Lower lobe of right lung (tissue), 2 donors: ENCODE data around the gene CCDC159. TPM values are rescaled to one million over a fixed set of nuclear protein-coding genes. Genes with fewer than 3 reads are reported as not detected.
A peak's percentile ranks its signal among the peaks of the same experiment; 100 is the strongest.
"Not testable (repeated sequence)": the region's sequence is repeated elsewhere in the genome, so short reads cannot be mapped to it uniquely, and the experiment has no call there.

Source experiments
- ATAC-seq, 2 donors: fragments of 200-7000 bp; cut with Tn5 transposase; one replicate each; pipeline ENCODE4 v1.9.1; 2020 to 2022; ENCODE audit warnings: mild to moderate bottlenecking in 2 of 2, moderate library complexity in 2 of 2
- DNase-seq: peaks from one replicate; pipeline ENCODE4 v3.0.0-alpha.2; 2020
- H3K27ac ChIP-seq: fragments of 200-600 bp; one replicate; pipeline ENCODE4 v1.8.0; 2022
- H3K27me3 ChIP-seq: fragments of 200-600 bp; one replicate; pipeline ENCODE4 v1.8.0; 2022; ENCODE audit warnings: low read depth
- H3K36me3 ChIP-seq: fragments of 200-600 bp; one replicate; pipeline ENCODE4 v1.8.0; 2022; ENCODE audit warnings: mild to moderate bottlenecking
- H3K4me1 ChIP-seq: fragments of 200-600 bp; one replicate; pipeline ENCODE4 v1.8.0; 2022
- H3K4me3 ChIP-seq: fragments of 200-600 bp; one replicate; pipeline ENCODE4 v1.8.0; 2022; ENCODE audit warnings: mild to moderate bottlenecking
- H3K9me3 ChIP-seq: fragments of 200-600 bp; one replicate; pipeline ENCODE4 v1.8.0; 2022
- CTCF ChIP-seq: fragments of 200-600 bp; IDR thresholded peaks from one replicate; pipeline ENCODE4 v1.8.0; 2022; ENCODE audit warnings: antibody characterized with exemption, mild to moderate bottlenecking
- intact Hi-C: fragments of 100-400 bp; cut with DNase I; formaldehyde crosslinking; loops from one replicate; pipeline ENCODE4 v1.11.0; 2022
- total RNA-seq: library from RNA; stranded (reverse); fragmentation: NEBNext Ultra II Directional; extraction: Animal tissue kit (Norgen Biotek cat#: 25700); gene quantifications from one replicate; pipeline ENCODE4 v1.2.1, GENCODE V29; 2021
- donor health status: DM: no; HTN: yes; CAD: no; lungs with severe emphysema.

Gene CCDC159
- total RNA-seq, 1 donor from 2014 or later, result 37.3 TPM

GRCh38 chr19:11325544-11325943 is 20.8 kb upstream of the CCDC159 start:
- no peak for TF ChIP-seq CTCF
- H3K36me3 ChIP-seq, result peaks cover 55% of the 10 kb centered on the region
- no peaks in the 10 kb centered on the region for H3K27me3 ChIP-seq
- H3K9me3 ChIP-seq, result no peaks in the 10 kb centered on the region
- intact Hi-C loops, result no loop called here
- H3K4me1 ChIP-seq, result peaks cover 41% of the 10 kb centered on the region
- ATAC-seq (no peak), DNase-seq (no peak)
- no peak overlapping the region for H3K4me3 ChIP-seq
- no peak overlapping the region for H3K27ac ChIP-seq

DNA sequence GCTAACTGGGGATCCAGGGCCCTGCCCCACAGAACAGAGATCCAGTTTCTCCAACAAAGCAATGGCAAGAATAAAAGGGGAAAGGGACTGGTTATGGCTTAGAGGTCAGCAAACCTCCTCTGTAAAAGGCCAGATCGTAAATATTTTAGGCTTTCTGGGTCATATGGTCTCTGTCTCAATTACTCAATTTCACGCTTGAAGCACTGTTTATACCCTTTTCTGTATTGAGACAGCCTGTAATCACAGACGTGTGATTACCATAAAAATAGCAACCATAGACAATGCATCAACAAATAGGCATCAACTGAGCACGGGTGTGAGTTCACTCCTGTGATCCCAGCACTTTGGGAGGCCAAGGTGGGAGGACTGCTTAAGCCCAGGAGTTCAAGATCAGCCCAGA is 16.2 kb upstream of the CCDC159 start:
- no peak for ATAC-seq
- Histone ChIP-seq H3K4me1 (peaks cover 5% of the 10 kb centered on the region), H3K36me3 (peaks cover 96% of the 10 kb centered on the region), H3K27ac (no peak overlapping the region), H3K4me3 (no peak overlapping the region), H3K27me3 (no peaks in the 10 kb centered on the region), H3K9me3 (no peaks in the 10 kb centered on the region)
- no peak for TF ChIP-seq CTCF
- intact Hi-C loops, result no loop called here
- no peak for DNase-seq

GRCh38 chr19:11331502-11331901 is 14.8 kb upstream of the CCDC159 start:
- Histone ChIP-seq H3K4me1 (no peaks in the 10 kb centered on the region), H3K9me3 (no peaks in the 10 kb centered on the region), H3K36me3 (peaks cover 96% of the 10 kb centered on the region), H3K4me3 (no peak overlapping the region), H3K27me3 (no peaks in the 10 kb centered on the region), H3K27ac (no peak overlapping the region)
- ATAC-seq (peak in 1 of 2 donors; percentile 26), DNase-seq (no peak)
- intact Hi-C loops, result no loop called here
- no peak for TF ChIP-seq CTCF

DNA sequence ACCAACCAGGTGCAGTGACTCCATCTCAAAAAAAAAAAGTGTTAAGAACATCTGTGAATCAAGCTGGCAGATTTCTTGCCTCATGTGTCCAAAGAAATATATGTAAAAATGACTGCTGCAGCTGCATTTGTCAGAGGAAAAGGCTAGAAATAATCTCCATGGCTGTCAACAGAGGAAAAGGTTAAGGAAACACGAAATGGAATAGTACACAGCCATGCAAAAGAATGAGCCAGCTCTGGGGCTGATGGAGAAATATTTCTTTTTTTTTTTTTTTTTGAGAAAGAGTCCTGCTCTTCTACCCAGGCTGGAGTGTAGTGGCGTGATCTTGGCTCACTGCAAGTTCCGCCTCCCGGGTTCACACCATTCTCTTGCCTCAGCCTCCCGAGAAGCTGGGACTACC is 13.5 kb upstream of the CCDC159 start:
- peaks cover under 1% of the 10 kb centered on the region for H3K4me1 ChIP-seq
- peaks cover 88% of the 10 kb centered on the region for H3K36me3 ChIP-seq
- no peaks in the 10 kb centered on the region for H3K27me3 ChIP-seq
- no peaks in the 10 kb centered on the region for H3K9me3 ChIP-seq
- no peak for ATAC-seq
- no peak for TF ChIP-seq CTCF
- intact Hi-C loops, result no loop called here
- H3K4me3 ChIP-seq, result no peak overlapping the region
- DNase-seq, result no peak
- no peak overlapping the region for H3K27ac ChIP-seq

- H3K9me3 ChIP-seq, H3K27ac ChIP-seq, ATAC-seq, H3K27me3 ChIP-seq, DNase-seq, H3K4me3 ChIP-seq, intact Hi-C loops: not testable (repeated sequence)
- Histone ChIP-seq H3K4me1 (peaks cover 11% of the 10 kb centered on the region), H3K36me3 (peaks cover 78% of the 10 kb centered on the region)
These were observed 12.5 kb upstream of the CCDC159 start for GRCh38 chr19:11333838-11334237.

GRCh38 chr19:11335449-11336146 is 10.7 kb upstream of the CCDC159 start:
- H3K27ac ChIP-seq, result no peak overlapping the region
- H3K36me3 ChIP-seq, result peaks cover 62% of the 10 kb centered on the region
- H3K4me3 ChIP-seq, result no peak overlapping the region
- no peaks in the 10 kb centered on the region for H3K9me3 ChIP-seq
- ATAC-seq (no peak), DNase-seq (no peak)
- no peak for TF ChIP-seq CTCF
- H3K4me1 ChIP-seq, result peaks cover 20% of the 10 kb centered on the region
- no peaks in the 10 kb centered on the region for H3K27me3 ChIP-seq
- intact Hi-C loops, result no loop called here
